GM18858 (cell line): ENCODE measurements around the gene CCN5.
"Not testable (repeated sequence)": the region's sequence is repeated elsewhere in the genome, so short reads cannot be mapped to it uniquely, and the experiment has no call there.

Source experiments
- ATAC-seq: cut with Tn5 transposase; IDR thresholded peaks from one replicate; pipeline ENCODE4 v1.9.1; 2021; ENCODE audit not compliant: unreplicated experiment

The CCN5 gene

DNA sequence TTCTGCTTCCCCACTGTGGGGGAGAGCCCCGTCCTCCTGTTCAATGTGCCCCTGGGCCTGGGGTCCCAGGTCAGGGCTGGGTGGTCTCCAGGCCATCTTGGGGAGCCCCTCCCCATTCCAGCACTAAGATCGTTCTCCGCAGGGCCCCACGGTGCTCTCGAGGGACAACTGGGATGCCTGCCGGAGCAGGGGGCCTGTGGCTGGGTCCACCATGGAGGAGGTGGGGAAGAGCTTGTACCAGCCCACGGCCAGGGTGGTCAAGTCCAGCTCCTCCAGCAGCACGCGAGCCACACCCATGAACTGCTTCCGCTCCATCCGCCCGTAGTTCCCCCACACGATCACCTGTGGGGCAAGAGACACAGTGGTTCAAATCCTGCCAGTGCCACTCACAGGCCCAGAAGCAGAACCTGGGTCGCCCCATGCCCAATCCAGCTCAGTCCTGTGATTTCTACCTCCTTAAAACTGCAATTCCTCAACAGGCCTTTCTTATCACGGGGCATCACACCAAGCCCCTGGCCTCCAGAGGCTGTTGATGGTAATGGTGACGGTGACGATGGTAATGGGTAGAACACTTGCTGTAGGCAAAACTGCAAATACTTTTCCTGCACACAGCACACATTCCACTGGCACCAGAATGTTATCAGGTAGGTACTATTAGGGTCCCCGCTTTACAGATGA lies 41.0 kb downstream of the CCN5 start:
- no peak for ATAC-seq

DNA sequence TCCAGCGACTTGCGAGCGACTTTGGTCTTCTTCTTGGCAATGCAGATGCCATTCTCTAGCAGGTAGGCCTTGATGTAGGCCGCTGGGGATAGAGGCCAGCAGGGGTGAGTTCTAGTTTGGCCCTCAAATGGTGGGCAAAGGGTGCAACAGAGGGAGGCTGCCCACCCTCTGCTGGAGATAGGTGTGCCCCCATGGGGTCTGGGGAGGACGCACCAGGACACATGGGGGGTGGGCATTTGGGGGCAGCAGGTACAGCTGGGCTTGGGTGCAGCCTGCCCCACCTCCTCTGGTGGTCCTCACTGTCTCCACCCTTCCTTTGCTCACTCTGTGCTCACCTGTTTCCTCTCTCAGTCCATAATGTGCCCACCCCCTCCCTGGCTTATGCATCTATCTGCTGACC lies 41.8 kb downstream of the CCN5 start:
- ATAC-seq, result no peak

DNA sequence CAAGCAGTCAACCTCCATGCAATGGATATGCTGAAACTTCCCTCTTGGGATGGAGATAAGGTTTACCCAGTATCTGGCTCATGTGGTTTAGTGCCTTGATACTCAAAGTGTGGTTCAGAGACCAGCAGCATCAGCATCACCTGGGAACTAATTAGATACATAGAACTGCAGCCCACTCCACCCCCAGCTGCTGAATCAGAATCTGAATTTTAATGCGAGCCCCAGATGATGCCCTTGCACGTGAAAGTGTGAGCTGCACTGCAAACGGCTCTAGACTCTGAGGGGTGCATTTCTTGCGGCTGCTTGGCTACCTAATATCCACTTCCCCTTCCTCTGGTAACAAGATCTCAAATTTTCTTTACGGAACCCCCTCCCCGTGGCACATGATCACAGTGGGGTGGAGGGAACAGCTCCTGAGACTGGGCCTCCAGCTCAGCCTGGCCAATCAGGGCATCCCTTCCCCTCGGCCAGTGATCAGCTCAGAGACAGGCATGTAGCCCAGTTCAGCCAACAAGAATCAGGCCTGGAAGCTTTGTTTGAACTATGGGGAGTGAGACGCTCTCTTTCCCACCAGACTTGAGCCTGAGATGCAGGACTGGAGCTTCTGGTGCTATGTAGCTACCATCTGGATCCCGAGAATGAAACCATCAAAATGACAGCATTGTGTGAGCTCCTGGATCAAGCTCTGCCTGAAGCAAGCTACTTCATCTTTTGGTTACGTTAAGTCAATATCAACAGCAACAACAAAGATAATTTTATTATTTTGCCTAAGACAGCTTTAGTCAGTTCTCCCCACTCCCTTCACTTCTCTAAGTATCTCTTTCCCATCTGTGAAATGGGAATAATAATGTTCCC lies 43.3 kb downstream of the CCN5 start:
- ATAC-seq, result no peak

DNA sequence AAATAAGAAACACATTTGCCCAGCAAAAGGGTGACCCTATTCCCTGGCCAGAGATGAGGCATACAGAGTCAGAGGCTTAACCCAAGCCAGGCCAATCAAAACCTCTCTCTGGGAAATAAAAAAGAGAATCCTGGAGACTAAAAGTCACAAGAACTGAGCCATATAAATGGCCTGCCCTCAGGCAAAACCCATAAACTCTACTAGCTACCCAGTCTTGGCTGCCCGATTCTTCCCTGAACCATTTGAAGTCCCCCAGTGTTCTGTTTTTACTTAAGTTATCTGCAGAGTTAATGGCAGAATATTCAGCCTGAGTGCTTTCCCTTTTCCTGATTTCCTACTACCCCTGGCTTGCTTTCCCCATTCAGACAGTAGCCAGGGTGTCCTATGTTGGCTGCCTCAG lies 44.4 kb downstream of the CCN5 start:
- no peak for ATAC-seq

DNA sequence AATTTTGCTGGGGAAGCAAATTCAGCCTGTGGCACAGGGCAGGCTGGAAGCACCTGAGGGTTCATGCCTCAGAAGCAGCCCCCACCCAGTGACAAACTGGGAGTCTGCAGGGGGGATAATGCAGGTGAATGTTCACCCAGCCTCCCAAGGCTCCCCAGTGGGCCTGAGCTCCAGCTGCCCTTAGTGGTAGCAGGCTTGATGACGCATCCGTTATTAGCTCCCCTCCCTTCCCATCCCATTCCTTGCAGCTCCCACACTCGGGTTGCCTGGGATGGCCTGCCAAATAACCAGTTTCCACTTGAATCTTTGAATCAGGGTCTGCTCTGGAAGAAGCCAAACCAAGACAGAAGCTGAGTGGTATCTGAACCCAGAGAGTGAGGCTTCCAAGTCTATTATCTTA lies 46.3 kb downstream of the CCN5 start:
- no peak for ATAC-seq

DNA sequence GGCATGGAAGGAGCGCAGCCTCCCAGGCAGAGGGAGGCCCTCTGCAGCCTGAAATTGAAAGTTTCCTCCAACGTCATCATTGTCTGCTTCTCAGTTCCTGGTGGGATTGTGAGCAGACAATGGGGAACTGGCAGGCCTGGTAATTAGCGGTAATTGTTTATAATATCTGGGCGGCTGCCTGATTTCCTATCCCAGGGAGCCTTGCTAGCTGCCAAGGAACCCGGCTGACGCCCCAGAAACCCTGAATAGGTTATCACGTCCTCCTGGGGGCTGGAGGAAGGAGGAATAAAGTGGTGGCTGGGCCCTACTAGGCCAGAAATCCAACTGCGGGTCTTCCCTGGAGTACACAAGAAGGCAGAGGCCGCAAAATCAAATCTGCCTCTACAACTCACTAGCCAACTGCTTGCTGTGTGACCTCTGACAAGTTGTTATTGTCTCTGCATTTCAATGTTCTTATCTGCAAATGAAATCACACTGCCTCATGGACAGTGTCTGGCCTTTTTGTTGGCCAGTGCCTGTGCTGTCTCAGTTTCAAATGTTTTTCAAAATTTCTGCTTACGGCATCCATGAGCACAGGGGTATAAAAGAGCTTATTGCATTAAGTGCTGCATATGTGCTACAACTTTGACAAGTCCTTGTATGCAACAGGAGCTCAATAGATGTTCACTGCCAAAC lies 47.4 kb downstream of the CCN5 start:
- no peak for ATAC-seq

DNA sequence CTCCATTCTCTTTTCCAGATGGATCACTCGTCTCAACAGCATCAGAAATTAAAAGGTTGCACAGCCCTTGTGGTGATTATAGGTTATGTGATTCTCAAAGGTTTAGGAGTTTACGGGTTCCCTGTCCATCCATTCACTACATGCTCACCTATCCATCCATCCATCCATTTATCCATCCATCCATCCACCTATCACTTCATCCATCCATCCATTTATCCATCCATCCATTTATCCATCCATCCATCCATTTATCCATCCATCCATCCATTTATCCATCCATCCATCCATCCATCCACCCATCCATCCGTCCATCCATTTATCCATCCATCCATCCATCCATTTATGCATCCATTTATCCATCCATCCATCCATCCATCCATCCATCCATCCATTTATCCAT lies 48.6 kb downstream of the CCN5 start:
- not testable (repeated sequence) for ATAC-seq

DNA sequence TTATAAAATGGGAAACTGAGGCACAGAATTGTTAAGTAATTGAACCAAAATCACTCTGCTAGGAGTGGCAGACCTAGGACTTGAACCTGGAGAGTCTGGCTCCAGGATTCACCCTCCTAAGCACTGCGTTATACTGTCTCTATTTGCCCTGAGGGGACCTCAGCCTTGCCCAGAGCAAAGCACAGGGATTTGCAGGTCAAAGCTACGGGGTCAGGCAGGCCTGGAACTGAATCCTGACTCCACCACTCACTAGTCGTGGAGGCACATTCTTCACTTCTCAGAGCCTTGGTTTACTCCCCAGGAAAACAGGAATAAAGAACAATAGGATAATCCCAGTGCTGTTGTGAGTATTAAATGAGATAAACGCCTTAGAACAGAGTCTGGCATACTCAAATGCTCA lies 49.9 kb downstream of the CCN5 start:
- ATAC-seq, result no peak

DNA sequence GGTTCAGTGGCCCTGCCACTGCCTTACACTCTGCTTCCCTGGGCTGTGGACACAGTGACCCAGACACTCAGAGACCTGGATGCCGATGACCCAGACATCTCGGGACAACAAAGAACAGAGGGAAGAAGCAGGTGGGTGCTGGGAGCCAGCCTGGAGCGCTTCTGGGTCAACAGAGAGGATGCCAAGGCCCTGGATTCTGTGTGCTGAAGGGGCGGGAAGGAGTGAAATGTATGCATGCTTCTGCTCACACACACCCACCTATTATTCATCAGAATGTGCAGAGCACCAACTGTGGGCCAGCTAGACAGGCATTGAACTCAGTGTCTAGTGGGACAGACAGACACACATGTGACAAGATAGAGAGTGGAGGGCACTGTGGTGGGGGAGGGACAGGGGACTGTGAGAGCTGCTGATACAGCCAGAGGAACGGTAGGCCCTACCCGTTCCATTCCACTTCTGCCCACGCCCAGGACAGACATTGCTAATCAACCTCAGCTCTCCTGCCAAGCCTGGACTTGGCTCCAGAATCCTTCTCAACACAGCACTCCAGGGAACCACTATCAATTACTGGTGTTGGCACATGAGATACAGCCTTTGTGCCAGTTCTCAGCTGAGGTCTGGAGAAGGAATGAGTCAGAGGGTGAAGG lies 50.7 kb downstream of the CCN5 start:
- no peak for ATAC-seq

DNA sequence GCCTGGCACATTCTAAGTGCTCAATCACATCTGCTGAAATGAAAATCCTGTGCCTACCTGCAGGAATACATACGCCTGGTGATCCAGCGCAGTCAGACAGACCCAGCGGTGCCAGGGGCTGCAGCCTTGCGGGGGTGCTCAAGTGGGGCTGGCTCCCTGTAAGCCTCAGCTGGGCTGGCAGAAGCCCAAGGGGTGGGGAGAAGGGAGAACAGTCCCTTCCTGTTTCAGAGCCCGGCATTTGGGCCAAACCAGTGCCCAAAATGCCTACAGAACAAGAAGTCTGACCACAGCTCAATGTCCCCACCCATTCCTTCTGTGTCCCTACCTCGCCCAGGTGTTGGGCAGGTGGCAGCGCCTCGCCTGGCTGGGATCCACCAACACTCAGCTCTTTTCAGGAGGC lies 53.1 kb downstream of the CCN5 start:
- ATAC-seq, result no peak

DNA sequence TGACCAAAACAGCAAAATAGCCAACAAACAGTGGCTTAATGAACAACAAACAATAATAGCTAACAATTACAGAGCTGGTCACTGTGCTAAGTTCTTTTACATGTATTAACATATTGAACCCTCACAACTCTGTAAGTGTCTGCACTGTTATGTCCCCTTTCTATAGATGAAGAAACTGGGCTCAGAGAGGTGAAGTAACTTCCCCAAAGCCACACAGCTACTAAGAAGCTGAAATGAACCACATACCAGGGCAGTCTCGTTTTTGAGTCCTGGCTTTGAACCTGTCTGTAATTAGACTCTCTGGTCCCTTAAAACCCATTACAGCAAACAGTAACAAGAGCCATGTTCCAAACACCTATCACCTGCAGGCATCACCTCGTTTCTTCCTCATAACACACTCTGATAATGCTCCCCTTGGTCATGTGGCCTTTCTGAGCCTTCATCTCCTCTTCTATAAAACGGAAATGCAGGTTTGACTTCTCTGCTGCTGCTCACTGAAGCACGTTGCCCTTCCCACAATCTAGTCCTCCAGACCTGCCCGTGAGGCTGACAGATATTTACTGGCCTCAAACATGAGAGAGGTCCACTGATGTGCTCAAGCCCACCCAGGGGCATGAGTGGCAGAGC lies 53.8 kb downstream of the CCN5 start:
- no peak for ATAC-seq

DNA sequence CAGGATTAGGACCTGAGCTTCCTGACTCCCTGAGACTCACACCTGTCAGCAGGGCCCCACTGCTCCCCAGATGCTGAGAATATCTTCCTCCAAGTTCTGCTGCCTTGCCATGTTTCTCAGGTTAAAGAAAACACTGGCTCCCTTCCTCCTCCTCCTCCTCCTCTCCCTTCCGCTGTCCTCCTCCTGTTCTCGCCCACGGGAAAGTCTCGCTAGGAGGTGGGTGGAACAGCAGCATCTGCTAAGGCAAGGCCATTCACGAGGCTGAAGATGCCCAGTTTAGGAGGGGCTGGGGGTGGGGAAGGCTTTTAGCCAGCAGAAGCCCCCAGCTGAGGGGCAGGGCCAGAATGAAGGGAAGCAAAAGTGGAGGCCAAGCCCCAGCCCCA lies 54.3 kb downstream of the CCN5 start:
- no peak for ATAC-seq

DNA sequence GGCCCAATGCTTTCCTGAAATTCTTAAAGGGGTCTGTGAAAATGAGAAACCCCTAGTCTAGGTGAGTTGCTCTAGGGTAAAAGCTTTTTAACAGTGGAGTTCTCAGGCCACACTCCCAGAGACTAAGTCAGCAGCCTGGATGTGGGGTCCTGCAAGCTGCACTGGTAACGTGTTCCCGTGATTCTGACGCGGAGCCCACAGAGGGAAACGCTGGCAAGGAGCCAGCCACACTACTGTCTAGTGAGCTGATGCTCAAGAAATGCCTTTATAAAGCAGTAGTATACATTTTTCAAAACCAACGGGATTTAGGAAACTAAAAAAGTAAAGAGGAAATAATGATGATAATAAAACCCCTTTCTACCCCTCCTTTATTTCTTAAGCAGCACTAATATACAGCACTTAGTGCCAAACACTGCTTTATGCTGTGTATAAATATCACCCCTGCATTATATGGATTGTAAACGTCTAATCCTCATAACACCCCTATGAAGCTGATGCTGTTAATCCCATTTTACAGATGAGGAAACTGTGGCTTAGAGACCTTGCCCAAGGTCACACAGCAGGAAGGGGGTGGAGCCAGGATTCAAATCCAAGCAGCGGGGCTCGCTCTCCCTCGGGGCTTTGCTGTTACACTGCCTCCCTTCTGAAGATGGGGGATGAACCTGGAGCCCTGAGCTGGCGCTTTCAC lies 55.5 kb downstream of the CCN5 start:
- ATAC-seq, result no peak

DNA sequence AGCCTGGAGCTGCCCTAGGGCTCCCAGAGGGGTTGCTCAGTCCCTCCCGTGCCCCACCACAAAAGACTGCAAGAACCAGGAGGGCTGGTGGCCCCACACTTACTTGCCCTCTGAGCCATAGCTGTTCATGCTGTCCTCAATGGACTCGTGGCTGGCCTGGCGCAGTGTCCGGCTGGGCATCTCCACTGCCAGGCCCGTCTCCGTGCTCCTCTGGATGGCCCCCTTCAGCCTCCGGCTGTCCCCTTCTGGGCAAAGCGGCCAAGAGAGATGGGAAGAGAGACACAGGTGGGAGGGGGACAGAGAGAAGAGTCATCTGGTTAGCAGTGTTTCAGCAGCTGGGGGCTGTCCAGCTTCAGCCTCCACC lies 56.0 kb downstream of the CCN5 start:
- ATAC-seq, result no peak

DNA sequence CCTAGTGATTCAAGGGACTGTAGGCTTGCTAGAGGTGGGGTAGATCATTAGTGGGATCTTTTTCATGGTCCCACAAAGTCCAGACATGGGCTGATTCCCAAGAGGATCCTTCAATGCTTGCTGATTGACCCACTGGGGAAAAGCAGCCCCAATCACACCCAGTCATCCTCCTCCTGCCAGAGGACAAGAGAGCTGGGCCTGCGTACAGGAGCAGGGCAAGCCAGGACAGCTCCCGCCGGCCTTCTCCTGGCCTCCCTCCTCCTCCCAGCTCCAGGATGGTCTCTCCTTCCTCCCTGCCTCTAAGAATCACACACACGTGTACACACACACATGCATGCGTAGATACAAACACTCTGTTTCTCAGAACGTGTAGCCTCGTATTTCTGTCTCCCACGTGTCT lies 57.5 kb downstream of the CCN5 start:
- no peak for ATAC-seq

DNA sequence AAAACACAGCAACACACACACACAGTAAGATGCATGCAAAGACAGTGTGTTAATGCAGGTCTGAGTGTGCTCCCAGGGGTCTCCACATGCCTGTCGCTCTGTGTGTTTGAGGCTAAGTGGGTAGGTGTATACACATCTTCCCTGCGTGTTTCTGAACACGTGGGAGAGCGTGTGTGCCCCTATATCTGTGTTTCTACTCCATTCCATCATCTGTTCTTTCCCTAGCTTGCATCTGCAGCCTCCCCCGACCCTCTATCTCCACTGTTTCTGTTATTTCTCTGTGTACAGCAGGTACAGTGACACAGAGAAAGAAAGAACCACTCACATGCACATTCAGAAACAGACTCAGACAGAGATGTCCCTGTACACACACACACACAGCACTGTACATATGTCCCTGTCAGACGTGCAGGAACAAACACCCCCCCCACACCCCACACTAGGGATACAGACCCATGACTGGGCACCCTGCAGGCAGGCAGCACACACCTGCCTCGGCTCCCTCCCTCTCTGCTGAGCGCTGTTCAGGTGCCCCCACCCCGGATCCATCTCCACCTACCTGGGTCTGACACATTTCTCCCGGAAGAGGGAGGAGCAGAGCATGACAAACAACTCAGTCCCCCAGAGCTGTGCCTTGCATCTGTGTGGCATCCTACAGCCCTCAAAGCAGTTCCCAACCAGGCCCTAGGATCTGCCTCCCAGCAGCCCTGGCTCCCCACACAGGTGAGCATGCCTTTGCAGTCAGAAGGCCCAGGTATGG lies 58.1 kb downstream of the CCN5 start:
- ATAC-seq, result no peak

DNA sequence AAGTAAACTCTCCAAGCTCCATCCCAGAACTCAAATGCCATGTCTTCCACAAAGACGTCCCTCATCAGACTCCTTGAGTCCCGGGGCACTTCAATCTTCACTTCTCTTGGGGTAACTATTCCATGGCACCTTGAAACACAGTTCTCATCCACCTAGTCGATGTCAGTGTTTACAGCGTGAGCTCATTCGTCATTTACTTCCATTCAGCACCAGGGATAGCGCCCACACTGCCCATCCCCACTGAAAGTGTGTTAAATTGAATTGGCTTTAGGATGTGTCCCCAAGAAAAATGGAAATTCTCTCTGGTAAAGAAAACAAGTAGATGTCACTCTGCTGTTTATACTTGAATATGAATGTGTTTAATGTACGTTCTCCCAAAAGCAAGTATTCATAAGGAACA lies 61.8 kb downstream of the CCN5 start:
- no peak for ATAC-seq
